Gastroesophageal sphincter (tissue), 3 donors: ENCODE data around the gene ADD1.

Experiments used
- POLR2AphosphoS5 ChIP-seq: sonication (generic); formaldehyde crosslinking; IDR thresholded peaks from one replicate; pipeline ENCODE4 v1.6.1; 2017; ENCODE audit warnings: antibody characterized with exemption
- TF ChIP-seq, protein P1 (sequence below), 4 experiments: fragments of 200-600 bp in 2 of 4; fragments of 450-650 bp in 2 of 4; sonication (generic) in 1 of 4; IDR thresholded peaks; one replicate each; pipeline ENCODE4 v1.5.1; 2017 to 2019; ENCODE audit warnings: antibody characterized with exemption in 4 of 4, mild to moderate bottlenecking in 2 of 4, moderate library complexity in 2 of 4

DNA sequence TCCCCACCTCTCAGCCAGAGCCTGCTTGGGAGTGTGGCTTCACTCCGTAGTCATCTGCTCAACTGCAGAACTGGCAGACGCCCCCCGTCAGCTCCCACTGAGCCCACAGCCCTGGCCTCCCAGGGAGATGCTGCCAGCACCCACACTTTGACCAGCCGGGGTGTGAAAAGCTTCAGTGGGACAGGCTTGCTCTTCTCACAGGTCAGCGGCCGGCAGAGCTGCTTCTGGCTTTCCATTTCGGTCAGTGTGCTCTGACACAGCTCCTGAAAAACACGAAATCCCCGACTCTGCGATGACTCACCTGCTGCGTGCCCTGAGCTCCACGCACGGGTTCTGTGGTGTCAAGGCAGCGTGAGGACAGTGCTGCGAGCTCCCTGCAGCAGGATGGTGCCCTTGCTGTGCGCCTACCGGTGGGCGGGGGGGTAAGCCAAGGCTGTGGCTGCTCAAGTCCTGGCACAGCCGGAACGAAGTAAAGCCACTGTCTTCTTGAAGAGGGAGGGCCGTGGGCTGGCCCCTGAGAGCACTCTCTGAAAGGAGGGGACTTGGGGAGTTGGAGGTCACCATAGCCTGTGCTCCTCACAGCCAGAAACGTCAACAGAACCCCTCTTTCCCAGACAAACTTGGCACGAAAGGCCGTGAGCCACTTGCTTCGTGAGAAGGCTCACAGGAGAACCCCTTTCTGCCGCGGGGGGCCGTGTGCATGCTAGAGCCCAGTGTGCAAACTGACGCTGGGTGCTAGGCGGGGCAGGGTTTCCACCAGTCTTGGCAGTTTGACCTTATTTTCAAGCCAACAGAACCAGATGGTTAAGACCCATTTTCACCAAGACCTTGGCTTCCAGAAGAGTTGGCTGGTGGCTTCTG is 96.0 kb downstream of the ADD1 start:
- TF ChIP-seq, protein P1, sequence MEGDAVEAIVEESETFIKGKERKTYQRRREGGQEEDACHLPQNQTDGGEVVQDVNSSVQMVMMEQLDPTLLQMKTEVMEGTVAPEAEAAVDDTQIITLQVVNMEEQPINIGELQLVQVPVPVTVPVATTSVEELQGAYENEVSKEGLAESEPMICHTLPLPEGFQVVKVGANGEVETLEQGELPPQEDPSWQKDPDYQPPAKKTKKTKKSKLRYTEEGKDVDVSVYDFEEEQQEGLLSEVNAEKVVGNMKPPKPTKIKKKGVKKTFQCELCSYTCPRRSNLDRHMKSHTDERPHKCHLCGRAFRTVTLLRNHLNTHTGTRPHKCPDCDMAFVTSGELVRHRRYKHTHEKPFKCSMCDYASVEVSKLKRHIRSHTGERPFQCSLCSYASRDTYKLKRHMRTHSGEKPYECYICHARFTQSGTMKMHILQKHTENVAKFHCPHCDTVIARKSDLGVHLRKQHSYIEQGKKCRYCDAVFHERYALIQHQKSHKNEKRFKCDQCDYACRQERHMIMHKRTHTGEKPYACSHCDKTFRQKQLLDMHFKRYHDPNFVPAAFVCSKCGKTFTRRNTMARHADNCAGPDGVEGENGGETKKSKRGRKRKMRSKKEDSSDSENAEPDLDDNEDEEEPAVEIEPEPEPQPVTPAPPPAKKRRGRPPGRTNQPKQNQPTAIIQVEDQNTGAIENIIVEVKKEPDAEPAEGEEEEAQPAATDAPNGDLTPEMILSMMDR (IDR thresholded peaks at IDR 0.05), result no peak
- TF ChIP-seq POLR2AphosphoS5, result no peak
